Activated T-cell treated with anti-CD3 and anti-CD28 coated beads for 24 hours (primary cell): ENCODE results near the gene SARDH.
"Not testable (repeated sequence)": the region's sequence is repeated elsewhere in the genome, so short reads cannot be mapped to it uniquely, and the experiment has no call there.

Source experiments
- DNase-seq: peaks from one replicate; pipeline ENCODE4 v3.0.0-alpha.2; 2020; ENCODE audit warnings: low read depth

Gene SARDH

GRCh38 chr9:133777068-133777791, 39.1 kb upstream of the SARDH start:
- DNase-seq = no peak

- DNase-seq = no peak
These were observed 38.1 kb upstream of the SARDH start for GRCh38 chr9:133775951-133776905.

- DNase-seq = no peak
These were observed 37.1 kb upstream of the SARDH start for GRCh38 chr9:133775291-133775690.

GRCh38 chr9:133774799-133775198, 36.6 kb upstream of the SARDH start:
- DNase-seq = no peak

- no peak for DNase-seq
These were observed 35.9 kb upstream of the SARDH start for GRCh38 chr9:133773889-133774655.

- DNase-seq = no peak
These were observed 34.4 kb upstream of the SARDH start for GRCh38 chr9:133772581-133772980.

GRCh38 chr9:133771486-133772482, 33.6 kb upstream of the SARDH start:
- no peak for DNase-seq

GRCh38 chr9:133770076-133770777, 32.1 kb upstream of the SARDH start:
- DNase-seq = no peak

- no peak for DNase-seq
These were observed 31.4 kb upstream of the SARDH start for GRCh38 chr9:133769511-133770075.

GRCh38 chr9:133768859-133769510, 30.8 kb upstream of the SARDH start:
- no peak for DNase-seq

- no peak for DNase-seq
These were observed 30.3 kb upstream of the SARDH start for GRCh38 chr9:133768371-133768858.

GRCh38 chr9:133767625-133768024, 29.5 kb upstream of the SARDH start:
- DNase-seq = no peak

- no peak for DNase-seq
These were observed 28.9 kb upstream of the SARDH start for GRCh38 chr9:133767008-133767407.

- DNase-seq = not testable (repeated sequence)
These were observed 28.1 kb upstream of the SARDH start for GRCh38 chr9:133766234-133766633.

- DNase-seq = no peak
These were observed 25.4 kb upstream of the SARDH start for GRCh38 chr9:133763272-133764183.

GRCh38 chr9:133762488-133763271, 24.5 kb upstream of the SARDH start:
- no peak for DNase-seq

- no peak for DNase-seq
These were observed 23.6 kb upstream of the SARDH start for GRCh38 chr9:133761641-133762248.
